GM21576 (cell line): Measurements from ENCODE around the gene BEST1.
"Not testable (repeated sequence)": the region's sequence is repeated elsewhere in the genome, so short reads cannot be mapped to it uniquely, and the experiment has no call there.

Experiments used
- ATAC-seq: cut with Tn5 transposase; IDR thresholded peaks from one replicate; pipeline ENCODE4 v1.9.1; 2021; ENCODE audit warnings: mild to moderate bottlenecking, moderate library complexity; ENCODE audit not compliant: unreplicated experiment

BEST1 gene

GRCh38 chr11:61975638-61976419 lies 25.7 kb downstream of the BEST1 start:
- no peak for ATAC-seq

GRCh38 chr11:61976420-61976800 lies 26.3 kb downstream of the BEST1 start:
- ATAC-seq = no peak

- ATAC-seq = no peak
Observed at GRCh38 chr11:61976813-61977475, 26.8 kb downstream of the BEST1 start.

- no peak for ATAC-seq
Observed at GRCh38 chr11:61978703-61979661, 28.8 kb downstream of the BEST1 start.

GRCh38 chr11:61980783-61981541 lies 30.8 kb downstream of the BEST1 start:
- no peak for ATAC-seq

- no peak for ATAC-seq
Observed at GRCh38 chr11:61983419-61983818, 33.3 kb downstream of the BEST1 start.

GRCh38 chr11:61985869-61986268 lies 35.7 kb downstream of the BEST1 start:
- ATAC-seq = no peak

GRCh38 chr11:61994981-61995380 lies 44.8 kb downstream of the BEST1 start:
- no peak for ATAC-seq

- ATAC-seq = no peak
Observed at GRCh38 chr11:61996933-61997332, 46.8 kb downstream of the BEST1 start.

- ATAC-seq = no peak
Observed at GRCh38 chr11:61999141-61999975, 49.2 kb downstream of the BEST1 start.

GRCh38 chr11:62000539-62001446 lies 50.6 kb downstream of the BEST1 start:
- ATAC-seq = no peak

GRCh38 chr11:62001450-62002191 lies 51.5 kb downstream of the BEST1 start:
- no peak for ATAC-seq

- ATAC-seq = not testable (repeated sequence)
Observed at GRCh38 chr11:62002283-62002682, 52.1 kb downstream of the BEST1 start.

- ATAC-seq = no peak
Observed at GRCh38 chr11:62004473-62004872, 54.3 kb downstream of the BEST1 start.

- no peak for ATAC-seq
Observed at GRCh38 chr11:62008193-62008592, 58.0 kb downstream of the BEST1 start.

GRCh38 chr11:62010935-62011528 lies 60.9 kb downstream of the BEST1 start:
- no peak for ATAC-seq

- no peak for ATAC-seq
Observed at GRCh38 chr11:62011881-62012280, 61.7 kb downstream of the BEST1 start.

- no peak for ATAC-seq
Observed at GRCh38 chr11:62012451-62012831, 62.3 kb downstream of the BEST1 start.
